VCaP (cell line): ENCODE data around the gene MYO1F.

Experiments used
- H3K27ac ChIP-seq: fragments of 450-650 bp; 2 replicates; pipeline ENCODE4 v1.5.1; 2017
- TF ChIP-seq, protein P1 (sequence below): fragments of 450-650 bp; conservative IDR thresholded peaks from 2 replicates; pipeline ENCODE4 v1.5.1; 2017; ENCODE audit warnings: mild to moderate bottlenecking, moderate library complexity

MYO1F gene

DNA sequence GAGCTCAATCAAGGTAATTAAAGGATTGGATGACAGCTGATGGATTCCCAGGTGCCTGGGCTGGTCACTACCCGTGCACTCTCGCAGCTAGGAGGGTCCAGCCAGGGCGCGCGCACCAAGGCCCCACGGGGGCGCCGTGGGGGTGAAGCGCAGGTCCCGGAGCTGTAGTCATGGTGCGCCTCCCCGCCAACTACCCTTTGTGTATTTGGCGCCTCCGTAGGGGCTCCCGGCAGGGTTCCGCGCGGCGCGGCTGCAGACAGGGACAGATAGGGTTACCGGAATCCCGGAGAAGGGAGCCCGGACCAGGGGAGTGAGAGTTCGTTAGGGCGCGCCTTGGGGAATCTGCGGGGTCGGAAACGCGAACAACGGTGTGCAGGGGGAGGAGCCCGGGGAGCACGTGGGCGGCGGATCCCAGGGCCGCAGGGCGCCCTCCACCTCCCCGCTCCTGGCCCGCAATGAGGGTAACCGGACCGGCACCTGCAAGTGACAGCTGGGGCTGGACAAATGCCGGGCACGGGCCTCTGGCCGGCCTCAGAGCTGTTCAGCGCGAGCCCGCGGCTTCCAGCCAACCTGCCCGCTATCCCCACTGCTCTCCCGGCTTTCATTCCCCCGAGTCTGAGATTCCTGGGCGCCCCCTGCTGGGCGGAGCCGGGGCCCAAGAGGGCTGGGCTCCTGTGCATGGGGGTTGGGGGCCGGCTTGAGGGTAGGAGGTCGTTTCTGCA, 71.4 kb downstream of the MYO1F start:
- H3K27ac ChIP-seq, result peak overlapping the region; percentile 72
- TF ChIP-seq, protein P1, sequence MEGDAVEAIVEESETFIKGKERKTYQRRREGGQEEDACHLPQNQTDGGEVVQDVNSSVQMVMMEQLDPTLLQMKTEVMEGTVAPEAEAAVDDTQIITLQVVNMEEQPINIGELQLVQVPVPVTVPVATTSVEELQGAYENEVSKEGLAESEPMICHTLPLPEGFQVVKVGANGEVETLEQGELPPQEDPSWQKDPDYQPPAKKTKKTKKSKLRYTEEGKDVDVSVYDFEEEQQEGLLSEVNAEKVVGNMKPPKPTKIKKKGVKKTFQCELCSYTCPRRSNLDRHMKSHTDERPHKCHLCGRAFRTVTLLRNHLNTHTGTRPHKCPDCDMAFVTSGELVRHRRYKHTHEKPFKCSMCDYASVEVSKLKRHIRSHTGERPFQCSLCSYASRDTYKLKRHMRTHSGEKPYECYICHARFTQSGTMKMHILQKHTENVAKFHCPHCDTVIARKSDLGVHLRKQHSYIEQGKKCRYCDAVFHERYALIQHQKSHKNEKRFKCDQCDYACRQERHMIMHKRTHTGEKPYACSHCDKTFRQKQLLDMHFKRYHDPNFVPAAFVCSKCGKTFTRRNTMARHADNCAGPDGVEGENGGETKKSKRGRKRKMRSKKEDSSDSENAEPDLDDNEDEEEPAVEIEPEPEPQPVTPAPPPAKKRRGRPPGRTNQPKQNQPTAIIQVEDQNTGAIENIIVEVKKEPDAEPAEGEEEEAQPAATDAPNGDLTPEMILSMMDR, result peak; percentile 79

DNA sequence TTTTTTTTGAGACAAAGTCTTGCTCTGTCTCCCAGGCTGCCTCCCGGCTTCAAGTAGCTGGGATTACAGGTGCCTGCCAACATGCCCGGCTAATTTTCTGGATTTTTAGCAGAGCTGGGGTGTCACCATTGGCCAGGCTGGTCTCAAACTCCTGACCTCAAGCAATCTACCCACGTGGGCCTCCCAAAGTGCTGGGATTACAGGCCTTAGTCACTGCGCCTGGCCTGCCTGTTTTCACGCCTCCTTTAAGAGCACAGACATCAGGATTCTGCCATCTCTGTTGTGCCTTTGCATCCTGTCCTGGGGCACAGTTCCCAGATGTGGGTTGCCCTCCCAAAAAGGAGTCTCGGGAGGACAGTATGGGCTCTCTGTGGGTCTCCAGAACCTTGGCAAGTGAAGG, 72.3 kb downstream of the MYO1F start:
- TF ChIP-seq, protein P1, result no peak
- H3K27ac ChIP-seq, result peak overlapping the region; percentile 72; the same call in 1 of the 2 replicates

DNA sequence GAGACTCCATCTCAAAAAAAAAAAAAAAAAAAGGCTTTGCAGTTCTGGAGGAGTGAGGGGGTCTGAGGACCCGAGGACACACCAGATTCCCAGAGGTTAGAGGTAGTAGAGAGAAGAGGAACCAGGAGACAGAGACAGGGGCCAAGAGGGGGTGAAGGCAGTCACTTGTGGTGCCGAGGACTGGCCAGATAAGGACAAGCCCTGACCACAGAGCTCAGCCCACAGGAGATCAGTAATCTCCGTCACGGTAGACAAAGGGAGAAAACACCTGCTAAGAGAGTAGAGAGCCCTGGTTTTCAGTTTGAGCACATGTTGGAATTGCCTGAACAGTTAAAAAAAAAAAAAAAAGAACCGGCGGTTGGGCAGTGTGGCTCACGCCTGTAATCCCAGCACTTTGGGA, 73.1 kb downstream of the MYO1F start:
- TF ChIP-seq, protein P1, result no peak
- no peak overlapping the region for H3K27ac ChIP-seq

DNA sequence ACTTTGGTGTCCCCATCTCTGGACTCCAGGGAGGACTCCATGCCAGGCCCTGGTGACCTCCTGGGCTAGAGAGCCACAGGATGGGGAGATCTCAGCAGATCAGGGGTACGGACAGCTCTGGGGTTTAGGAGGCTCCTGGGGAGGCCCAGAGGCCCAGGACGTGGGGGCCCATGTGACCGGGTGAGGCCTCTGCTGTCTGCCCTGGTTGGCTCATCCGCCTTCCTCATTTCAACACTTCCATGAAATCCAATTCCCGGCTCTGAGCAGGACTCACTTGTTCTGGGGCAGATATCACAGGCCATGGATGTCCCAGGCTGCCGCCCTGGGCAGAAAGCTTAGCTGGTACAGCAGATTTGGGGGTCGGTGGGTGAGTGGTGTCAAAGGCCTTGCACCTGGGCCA, 73.7 kb downstream of the MYO1F start:
- H3K27ac ChIP-seq, result no peak overlapping the region
- TF ChIP-seq, protein P1, result no peak

DNA sequence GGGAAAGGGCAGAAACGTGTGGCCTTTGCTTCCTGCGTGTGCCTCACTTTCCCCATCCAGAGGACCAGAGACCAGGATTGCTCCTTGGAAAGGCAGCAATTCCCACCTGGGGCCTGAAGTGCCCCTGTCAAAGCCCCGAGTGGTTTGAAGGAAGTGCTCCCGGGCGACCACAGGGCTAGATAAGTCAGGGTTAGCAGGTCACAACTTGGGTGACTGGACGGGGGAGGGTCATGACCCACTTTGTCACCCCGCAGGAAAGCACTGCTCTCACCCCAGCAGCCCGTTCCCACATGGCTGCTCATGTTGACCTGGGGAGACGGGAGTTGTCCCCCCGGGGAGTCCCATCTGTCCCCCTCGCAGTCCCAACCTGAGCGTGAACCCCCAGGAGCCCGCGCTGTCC, 75.3 kb downstream of the MYO1F start:
- TF ChIP-seq, protein P1, result no peak
- H3K27ac ChIP-seq, result no peak overlapping the region

DNA sequence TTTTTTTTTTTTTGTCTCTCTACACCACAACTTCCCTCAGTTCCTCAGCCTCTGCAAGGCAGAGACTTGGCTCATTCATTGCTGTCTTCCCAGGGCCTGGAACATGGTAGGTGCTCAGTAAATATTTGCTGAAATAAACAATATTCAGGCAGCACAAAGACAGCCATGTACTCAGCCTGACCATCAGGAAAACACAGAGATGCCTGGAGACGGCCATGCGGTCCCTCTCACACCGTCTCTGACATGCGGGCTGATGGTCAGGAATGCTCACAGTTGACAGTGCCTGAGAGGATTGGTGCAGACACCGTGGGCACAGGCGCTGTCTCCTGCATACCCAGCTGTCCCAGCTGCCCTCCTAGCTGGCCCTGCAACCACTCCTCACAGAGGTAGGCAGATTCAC, 75.7 kb downstream of the MYO1F start:
- no peak overlapping the region for H3K27ac ChIP-seq
- TF ChIP-seq, protein P1, result no peak

DNA sequence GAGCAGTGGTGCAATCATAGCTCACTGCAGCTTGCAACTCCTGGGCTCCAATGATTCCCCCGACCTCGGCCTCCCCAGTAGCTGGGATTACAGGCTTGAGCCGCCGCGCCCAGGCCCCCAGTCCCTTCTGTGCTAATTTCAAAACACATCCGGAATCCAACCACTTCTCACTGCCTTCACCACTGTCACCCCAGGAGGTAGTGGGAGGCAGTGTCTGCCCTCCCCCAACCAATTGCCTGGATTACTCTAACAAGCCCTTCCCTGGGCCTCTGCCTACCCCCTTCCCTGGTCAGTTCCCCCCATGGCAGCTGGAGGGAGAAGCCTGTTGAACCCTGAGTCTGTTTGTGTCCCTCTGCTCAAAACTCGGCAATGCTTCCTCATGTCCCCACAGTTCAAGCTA, 77.1 kb downstream of the MYO1F start:
- no peak overlapping the region for H3K27ac ChIP-seq
- TF ChIP-seq, protein P1, result no peak
